Measurements from ENCODE around the gene JPT2.
"Not testable (repeated sequence)": the region's sequence is repeated elsewhere in the genome, so short reads cannot be mapped to it uniquely, and the experiment has no call there.

The JPT2 gene

GRCh38 chr16:1707193-1707790 is 29.2 kb downstream of the JPT2 start:
- no peak for DNase-seq (ENCODE audit: low read depth in 2 of 2)

GRCh38 chr16:1708083-1708767 is 30.1 kb downstream of the JPT2 start:
- no peak for DNase-seq (ENCODE audit: low read depth in 2 of 2)

DNA sequence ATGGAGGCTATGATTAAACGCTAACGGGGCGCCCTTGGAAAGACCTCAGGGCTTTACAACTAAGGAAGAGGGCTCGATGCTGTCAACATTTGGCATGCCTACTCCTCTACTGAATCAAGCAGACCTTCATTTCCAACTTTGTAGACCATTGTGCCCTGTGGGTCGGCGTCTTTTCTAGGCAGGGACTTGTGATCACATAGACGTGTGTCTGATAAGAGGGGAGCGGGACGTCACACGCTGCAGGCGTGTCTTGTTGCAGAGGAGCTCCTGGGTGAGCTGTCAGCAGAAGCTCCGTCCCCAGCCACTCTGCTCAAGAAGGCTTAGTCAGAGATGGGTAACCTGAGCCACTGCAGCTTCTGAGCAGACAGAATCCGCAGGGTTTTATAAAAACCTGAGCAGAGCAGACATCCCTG is 30.7 kb downstream of the JPT2 start:
- no peak for DNase-seq (ENCODE audit: low read depth in 2 of 2)

DNA sequence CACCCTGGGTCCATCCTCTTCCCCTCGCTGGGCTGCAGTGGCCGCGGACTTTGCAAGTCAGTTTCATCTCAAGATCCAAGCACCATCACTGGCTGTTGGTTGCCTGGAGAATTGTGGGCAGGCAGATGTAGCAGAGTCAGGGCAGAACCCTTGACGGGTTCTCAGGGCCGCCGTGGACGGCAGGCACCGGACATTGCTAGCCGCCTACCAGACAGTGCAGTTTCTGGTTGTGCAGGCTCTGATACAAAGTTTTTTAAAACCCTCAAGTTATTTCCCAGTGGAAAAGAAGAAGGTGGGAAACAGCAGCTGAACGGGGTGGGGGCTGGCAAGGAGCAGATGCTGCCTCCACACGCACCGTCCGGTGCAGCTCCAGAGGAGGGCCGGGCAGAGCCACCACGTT is 31.3 kb downstream of the JPT2 start:
- DNase-seq (ENCODE audit: low read depth in 2 of 2) = no peak

DNA sequence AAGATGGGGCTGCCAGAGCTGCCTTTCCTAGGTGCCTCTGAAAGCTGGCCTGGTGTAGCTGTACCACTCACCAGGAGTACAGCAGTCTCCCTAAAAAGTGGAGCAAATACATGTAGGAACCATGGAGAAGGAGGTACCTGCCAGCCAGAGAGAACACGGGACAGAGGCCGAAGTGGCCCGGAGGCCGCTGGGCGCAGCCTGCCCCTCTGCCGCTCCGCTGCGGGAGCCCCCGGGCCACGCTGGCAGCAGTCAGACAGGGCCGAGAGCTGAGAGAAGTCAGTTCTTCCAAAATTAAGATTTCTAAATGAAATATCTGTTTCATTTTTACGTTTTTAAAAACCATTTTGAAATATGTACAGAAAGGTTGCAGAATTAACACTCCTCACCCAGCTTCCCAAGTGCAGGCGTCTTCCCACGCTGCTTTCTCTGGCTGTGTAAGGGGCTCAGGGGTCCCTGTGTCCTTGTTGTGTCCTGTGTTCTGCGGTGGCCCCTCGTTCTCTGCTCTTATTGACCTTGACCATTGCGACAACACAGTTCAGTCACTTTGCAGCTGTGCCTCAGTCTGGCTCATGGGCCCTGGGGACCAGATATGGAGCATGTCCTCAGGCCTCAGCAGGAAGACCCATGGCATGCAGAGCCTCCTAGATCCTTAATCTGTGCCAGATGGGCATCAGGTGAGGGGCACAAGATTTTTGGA is 32.9 kb downstream of the JPT2 start:
- no peak for DNase-seq (ENCODE audit: low read depth in 2 of 2)

DNA sequence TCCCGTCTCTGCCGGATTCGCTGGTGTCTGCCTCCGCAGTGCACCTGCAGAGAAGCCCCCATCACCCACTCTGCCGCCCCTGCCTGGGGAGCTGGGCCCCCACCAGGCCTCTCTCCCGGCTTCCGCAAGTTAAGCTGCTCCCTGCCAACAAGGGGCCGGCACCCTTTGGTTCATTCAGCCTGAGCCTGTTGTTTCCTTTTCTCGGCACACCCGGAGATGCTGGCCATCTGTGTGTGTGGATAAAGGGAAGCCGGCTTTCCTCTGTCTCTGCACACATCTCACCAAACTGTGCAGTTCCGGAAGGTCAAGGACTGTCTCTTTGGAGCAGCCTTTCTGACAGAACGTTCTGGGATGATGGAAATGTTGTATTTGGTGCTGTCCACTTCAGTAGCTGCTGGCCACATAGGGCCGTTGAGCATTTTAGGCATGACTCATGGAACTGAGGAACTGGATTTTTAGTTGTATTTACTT is 34.7 kb downstream of the JPT2 start:
- no peak for DNase-seq (ENCODE audit: low read depth in 2 of 2)

GRCh38 chr16:1713331-1713730 is 35.3 kb downstream of the JPT2 start:
- DNase-seq (ENCODE audit: low read depth in 2 of 2) = no peak

- DNase-seq (ENCODE audit: low read depth in 2 of 2) = no peak
Measured at GRCh38 chr16:1713933-1714332, 35.9 kb downstream of the JPT2 start.

GRCh38 chr16:1715220-1715619 is 37.1 kb downstream of the JPT2 start:
- DNase-seq (ENCODE audit: low read depth in 2 of 2) = no peak

- not testable (repeated sequence) for DNase-seq (ENCODE audit: low read depth in 2 of 2)
Measured at GRCh38 chr16:1718236-1718635, 40.2 kb downstream of the JPT2 start.

- DNase-seq (ENCODE audit: low read depth in 2 of 2) = not testable (repeated sequence)
Measured at GRCh38 chr16:1719559-1720229, 41.6 kb downstream of the JPT2 start.

- no peak for DNase-seq (ENCODE audit: low read depth in 2 of 2)
Measured at GRCh38 chr16:1721372-1721771, 43.3 kb downstream of the JPT2 start.

- DNase-seq (ENCODE audit: low read depth in 2 of 2) = no peak
Measured at GRCh38 chr16:1723450-1724147, 45.5 kb downstream of the JPT2 start.

GRCh38 chr16:1724491-1724890 is 46.4 kb downstream of the JPT2 start:
- DNase-seq (ENCODE audit: low read depth in 2 of 2) = no peak

DNA sequence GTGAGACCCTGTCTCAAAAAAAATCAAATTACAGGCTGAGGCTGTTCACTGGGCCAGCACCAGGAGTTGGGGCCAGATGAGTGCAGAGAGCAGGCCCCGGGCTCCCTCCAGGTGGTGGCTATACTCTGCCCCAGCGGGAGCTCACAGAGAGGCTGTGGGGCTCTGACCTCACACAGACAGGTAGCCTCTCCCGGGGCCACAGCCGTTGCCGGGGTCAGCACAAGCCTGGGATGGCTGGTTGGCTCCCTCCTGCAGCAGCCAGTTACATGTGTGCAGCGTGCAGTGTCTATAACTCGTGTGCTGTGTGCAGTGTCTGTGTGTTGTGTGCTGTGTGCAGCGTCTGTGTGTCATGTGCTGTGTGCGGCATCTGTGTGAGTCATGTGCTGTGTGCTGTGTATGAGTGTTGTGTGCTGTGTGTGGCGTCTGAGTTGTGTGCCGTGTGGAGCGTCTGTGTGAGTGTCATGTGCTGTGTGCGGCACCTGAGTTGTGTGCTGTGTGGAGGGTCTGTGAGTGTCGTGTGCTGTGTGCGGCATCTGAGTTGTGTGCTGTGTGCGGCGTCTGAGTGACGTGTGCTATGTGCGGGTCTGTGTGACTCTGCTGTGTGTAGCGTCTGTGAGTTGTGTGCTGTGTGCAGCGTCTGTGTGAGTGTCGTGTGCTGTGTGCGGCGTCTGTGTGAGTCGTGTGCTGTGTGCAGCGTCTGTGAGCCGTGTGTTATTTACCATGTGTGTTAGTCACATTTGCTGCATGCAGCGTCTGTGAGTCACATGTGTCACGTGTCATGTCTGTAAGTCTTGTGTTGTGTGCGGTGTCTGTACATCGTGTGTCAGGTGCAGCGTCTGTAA is 48.8 kb downstream of the JPT2 start:
- DNase-seq (ENCODE audit: low read depth in 2 of 2) = no peak

DNA sequence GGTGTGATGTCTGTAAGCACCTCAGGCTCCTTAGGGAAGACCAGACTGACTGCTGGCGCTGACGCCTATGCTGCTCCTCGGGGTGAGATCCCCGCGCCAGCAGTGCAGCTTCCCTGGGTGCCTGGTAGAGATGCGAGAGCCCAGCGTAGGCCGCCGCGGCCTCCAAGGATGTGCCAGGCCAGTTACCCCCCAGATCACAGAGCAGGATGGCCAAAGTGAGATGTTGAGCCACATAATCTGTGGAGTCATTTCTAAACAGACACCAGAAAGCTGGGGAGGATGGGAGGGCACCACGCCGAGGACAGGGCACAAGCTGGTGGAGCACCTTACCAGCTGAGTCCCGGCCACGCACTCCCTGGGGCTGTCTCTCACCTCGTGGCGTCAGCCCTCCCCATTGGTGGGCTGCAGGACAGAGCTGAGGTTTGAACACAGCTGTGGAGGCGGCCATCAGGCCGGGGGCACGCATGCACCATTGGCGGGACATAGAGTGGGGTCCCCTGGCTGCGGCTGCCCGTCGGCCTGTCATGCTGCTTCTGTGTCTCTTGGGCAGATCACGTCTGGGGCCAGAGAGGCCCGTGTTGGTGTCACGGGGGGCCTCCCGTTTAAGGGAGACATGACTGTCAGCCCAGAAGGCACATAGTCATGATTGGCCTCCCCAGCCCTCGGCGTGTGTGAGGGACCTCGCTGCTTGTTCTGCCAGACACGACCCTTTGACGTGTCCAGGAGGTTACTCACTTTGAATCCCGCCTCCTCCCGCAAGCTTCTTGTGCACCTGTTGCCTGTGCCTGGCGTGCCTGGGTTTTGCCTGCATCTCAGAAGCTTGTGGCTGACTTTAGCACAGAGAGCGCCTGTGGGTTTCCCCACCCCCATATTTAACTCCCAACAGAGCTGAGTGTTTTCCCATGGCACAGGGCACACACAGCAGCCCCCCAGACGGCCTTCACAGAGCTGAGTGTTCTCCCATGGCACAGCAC is 49.9 kb downstream of the JPT2 start:
- DNase-seq (ENCODE audit: low read depth in 2 of 2) = no peak

GRCh38 chr16:1729026-1729425 is 50.9 kb downstream of the JPT2 start:
- DNase-seq (ENCODE audit: low read depth in 2 of 2) = no peak

- DNase-seq (ENCODE audit: low read depth in 2 of 2) = no peak
Measured at GRCh38 chr16:1729445-1729844, 51.4 kb downstream of the JPT2 start.

GRCh38 chr16:1731073-1731472 is 53.0 kb downstream of the JPT2 start:
- no peak for DNase-seq (ENCODE audit: low read depth in 2 of 2)

DNA sequence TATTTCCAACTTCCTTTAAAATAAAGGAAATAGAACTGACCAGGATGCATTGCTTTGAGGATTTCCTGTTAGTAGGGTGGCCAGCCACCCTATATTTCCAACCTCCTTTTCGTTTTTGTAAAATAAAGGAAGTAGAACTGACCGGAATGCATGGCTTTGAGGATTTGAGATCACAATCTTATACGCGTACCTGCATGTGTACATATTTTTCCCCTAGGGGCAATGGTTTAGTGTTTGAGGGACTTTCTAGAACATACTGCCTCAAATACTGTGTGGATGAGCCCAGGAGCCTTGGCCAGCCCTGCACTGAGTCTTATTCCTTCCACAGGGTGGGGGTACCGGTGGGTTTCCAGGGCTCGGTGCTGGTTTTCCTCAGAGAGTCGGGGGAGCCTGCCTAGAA is 53.5 kb downstream of the JPT2 start:
- DNase-seq (ENCODE audit: low read depth in 2 of 2) = no peak

Data from stimulated activated CD8-positive, alpha-beta memory T cell treated with anti-CD3 and anti-CD28 coated beads, Interleukin-15, amount 100 ng/mL, for 48 hours (primary cell).